Suprapubic skin (tissue), 3 donors: ENCODE results near the gene RABGGTA.

Experiments
- CTCF ChIP-seq, 2 donors: fragments of 200-600 bp in 1 of 2; fragments of 450-650 bp in 1 of 2; sonication (generic) in 1 of 2; IDR thresholded peaks; one replicate each; pipeline ENCODE4 v1.5.1; 2016 to 2019; ENCODE audit warnings: antibody characterized with exemption in 2 of 2, mild to moderate bottlenecking in 1 of 2, moderate library complexity in 1 of 2
- POLR2A ChIP-seq, 2 donors: fragments of 450-650 bp; IDR thresholded peaks; one replicate each; pipeline ENCODE4 v1.6.1; 2017; ENCODE audit warnings: antibody characterized with exemption in 2 of 2, mild to moderate bottlenecking in 2 of 2, moderate library complexity in 2 of 2

DNA sequence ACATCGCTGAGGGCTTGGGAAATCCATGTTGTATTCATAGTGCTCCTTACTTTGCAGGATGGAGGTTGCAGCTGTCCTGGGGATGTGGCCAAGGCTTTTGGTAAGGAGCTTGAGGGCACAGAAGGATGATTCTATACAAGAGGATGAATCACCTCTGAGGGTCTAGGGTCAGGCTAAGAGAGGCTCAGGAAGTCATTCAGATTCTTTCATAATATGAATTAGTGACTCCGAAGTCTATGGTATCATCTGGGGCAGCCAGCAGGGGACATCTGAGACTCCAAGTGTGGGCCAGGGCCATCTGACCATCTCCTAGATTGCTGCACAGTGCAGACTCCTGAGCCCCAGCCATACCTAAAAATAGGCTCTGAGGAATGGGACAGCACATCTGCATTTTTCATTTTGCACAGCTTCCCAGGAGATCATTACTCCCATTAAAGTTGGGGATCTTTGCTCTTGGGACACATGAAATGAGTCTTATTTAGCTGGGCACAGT, 33.9 kb downstream of the RABGGTA start:
- TF ChIP-seq CTCF (IDR thresholded peaks at IDR 0.05) (no peak), POLR2A (IDR thresholded peaks at IDR 0.05) (no peak)
